ENCODE measurements around the gene TEAD2.
A peak's percentile ranks its signal among the peaks of the same experiment; 100 is the strongest.
"Not testable (repeated sequence)": the region's sequence is repeated elsewhere in the genome, so short reads cannot be mapped to it uniquely, and the experiment has no call there.

TEAD2 gene

DNA sequence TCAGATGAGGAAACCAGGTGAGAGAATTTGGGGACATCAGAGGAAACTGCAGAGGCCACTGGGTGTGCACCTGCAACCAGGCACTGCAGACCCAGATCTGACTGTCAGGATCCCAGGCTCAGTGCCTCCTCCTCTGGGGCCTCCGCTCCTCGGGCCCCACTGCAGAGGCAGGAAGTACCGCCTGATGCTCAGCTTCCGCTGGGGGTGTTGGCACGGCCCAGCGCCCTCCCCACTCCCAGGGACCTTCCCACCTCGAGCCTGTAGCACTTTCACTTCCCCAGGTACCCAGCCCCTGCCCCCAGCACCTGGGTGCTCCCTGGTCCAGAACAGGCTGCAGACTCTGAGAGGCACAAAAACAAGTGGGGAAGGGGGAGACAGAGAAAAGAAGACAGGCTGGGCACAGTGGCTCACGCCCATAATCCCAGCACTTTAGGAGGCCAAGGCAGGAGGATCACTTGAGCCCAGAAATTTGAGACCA, 28.4 kb downstream of the TEAD2 start:
- DNase-seq = no peak

DNA sequence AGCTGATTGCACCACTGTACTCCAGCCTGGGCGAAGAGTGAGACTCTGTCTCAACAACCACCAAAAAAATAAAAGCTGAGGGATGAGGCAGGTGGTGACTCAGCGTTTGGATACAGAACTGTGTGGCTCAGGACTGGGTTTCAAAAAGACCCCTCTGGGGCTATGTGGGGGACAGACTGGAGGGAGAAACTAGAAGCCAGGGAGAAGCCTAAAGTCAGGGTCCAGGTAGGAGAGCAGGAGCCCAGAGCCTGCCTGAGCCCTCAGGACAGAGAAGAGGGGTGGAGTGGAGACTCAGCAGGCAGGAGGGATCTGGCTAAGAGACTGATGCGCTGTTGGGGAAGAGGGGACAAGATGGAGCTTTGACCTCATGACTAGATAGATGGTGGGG, 28.8 kb downstream of the TEAD2 start:
- no peak for DNase-seq

DNA sequence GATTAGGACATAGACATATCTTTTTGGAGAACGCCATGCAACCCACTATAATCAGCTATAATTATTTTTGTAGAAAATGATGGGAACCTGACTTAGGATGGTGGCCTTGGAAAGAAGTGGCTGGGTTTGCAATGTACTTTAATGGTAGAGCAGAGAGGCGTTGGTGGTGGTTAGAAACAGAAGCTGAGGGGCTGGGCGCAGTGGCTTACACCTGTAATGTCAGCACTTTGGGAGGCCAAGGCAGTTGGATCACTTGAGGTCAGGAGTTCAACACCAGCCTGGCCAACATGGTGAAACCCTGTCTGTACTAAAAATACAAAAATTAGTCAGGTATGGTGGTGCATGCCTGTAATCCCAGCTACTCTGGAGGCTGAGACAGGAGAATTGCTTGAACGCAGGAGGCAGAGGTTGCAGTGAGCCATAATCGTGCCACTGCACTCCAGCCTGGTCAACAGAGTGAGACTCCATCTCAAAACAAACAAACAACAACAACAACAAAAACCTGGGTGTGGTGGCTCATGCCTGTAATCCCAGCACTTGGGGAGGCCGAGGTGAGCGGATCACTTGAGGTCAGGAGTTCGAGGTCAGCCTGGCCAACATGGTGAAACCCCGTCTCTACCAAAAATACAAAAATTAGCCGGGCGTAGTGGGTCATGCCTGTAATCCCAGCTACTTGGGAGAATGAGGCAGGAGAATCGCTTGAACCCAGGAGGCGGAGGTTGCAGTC, 29.4 kb downstream of the TEAD2 start:
- DNase-seq = not testable (repeated sequence)

GRCh38 chr19:49331616-49332055, 30.6 kb downstream of the TEAD2 start:
- DNase-seq = peak in 29 of 58 donors; percentile 11 to 68 (median 36)

DNA sequence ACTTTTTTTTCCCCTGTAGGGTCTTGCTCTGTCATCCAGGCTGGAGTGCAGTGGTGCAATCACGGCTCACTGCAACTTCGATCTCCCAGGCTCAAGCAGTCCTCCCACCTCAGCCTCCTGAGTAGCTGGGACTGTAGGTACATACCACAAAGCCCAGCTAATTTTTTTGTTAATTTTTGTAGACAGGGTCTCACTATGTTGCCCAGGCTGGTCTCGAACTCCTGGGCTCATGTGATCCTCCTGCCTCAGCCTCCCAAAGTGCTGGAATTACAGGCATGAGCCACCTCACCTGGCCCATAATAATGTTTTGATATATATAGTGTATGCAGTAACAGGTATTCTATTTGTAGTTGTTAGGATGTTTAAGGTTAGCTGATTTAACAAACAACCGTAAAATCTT, 31.0 kb downstream of the TEAD2 start:
- DNase-seq = not testable (repeated sequence)

DNA sequence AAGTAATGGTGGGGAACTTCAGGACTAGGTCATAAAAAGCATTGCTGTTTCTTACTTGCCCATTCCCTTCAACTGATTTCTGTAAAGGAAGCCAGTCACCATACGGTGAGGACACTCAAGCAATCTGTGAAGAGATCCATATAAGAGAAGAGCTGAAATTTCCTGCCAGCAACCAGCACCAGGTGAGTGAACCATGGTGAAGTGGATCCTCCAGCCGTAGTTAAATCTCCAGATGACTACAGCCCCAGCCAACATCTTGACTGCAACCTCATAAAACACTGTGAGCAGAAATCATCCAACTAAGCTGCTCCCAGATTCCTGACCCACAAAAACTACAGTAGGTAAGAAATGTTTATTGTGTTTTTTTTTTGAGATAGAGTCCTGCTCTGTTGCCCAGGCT, 33.5 kb downstream of the TEAD2 start:
- no peak for DNase-seq

- no peak for DNase-seq
Observed at GRCh38 chr19:49327878-49328544, 34.2 kb downstream of the TEAD2 start.

DNA sequence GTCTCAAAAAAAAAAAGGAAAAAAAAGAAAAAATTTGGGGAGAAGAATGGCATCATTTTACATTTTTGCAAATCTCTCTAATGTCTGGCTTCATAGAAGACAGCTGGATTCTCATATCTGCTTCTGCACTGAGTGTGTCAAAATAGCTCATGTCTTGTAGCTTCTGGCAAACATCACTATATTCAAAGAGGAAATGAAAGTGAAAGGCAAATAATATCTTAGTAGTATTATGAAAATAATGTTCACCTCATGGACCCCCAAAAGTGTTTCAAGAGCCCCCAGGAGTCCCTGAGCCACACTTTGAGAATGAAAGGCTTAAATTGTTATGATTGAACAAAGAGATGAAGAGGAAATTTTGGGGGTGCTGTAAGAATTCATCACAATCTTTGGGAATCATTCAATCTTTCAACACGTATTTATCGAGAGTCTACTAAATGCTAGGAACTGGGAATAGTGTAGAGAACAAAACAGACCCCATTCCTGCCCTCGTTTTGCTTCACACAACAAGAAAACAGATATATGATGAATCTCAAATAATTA, 36.0 kb downstream of the TEAD2 start:
- DNase-seq = no peak

DNA sequence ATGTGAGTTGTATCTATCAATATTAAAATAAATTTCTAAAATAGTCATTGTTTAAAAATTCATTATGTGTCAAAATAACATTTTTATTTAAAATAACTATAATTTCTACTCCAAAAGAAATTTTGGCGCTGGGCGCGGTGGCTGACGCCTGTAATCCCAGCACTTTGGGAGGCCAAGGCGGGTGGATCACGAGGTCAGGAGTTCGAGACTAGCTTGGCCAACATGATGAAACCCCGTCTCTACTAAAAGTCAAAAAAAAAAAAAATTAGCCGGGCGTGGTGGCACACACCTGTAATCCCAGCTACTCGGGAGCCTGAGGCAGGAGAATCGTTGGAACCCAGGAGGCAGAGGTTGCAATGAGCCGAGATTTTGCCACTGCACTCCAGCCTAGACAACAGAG, 36.5 kb downstream of the TEAD2 start:
- not testable (repeated sequence) for DNase-seq

DNA sequence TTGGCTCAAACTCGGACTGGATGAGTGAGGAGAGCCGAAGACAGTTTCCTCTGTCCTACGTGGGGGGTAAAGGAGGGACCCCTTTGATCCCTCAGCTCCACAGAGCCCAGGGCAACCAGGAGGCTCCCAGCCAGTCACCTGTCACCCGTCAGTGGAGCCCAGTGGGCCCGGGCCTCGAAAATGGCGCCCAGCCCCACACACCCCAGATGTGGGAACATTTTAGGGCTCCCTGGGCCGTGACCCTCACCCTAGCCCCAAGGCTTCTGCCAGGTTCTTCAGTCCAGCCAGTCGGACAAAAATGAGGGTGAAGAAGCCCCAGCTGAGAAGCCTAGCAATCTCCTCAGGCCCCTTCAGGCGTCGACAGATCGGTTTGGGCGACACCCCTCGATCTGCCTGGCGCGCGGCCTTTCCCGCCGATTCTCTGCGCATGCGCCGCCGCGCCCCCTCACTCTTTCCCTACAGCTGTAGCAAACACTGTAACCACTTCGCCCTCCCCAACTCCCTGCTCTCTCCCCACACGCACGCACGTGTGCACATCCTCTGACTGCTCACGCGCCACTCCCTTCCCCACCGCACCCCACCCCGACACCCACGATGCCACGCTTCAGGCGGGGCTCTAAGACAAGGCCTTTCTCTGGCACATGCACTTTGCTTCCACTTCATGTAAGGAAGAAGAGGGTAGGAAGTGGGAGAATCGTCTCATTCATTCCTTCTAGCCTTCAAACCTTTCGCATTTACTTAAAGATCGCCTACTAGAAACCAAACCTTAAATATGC, 37.2 kb downstream of the TEAD2 start, which contains the start of gene SLC6A16:
Gene SLC6A16, minus strand, starts transcription at position 391 of the 776 bp plus-strand sequence. CDS start 13,844 bp downstream, outside the sequence.
- no peak for DNase-seq

DNA sequence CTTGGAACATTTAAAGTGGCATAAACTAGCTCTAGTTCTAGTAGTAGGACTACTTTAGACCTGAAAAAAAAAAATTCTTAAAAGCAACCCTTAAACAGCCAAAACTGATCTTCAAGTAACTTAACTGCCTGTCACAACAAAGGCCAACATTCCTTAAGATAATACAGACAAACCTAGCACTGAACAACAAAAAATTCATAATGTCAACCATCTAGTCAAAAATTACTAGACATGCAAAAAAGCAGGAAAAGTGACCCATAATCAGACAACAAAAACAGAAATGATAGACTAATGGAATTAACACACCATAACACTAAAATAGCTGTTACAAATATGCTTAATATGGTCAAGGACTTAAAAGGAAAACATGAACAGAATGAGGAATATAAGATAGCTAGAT, 43.9 kb downstream of the TEAD2 start:
- no peak for DNase-seq

DNA sequence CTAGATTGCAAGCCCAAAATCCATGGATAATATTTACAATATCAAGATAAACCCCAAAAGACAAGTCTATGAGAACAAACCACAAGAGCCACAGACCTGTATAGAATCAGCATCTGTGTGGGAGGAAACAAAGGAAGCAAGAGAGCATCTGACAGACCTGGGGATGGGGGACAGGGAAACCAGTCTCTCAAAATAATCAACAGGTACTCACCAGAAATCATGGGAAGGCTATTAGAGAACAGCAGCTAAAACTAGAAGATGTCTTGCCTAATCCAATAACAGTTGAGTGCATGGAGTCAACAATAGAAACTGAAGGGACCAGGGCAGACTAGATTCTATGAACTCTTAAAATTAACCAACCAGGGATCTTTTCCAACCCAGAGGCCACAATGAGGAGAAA, 45.9 kb downstream of the TEAD2 start:
- DNase-seq = no peak

GRCh38 chr19:49315111-49315510, 47.1 kb downstream of the TEAD2 start:
- no peak for DNase-seq

GRCh38 chr19:49309087-49309486, 53.1 kb downstream of the TEAD2 start:
- no peak for DNase-seq

DNA sequence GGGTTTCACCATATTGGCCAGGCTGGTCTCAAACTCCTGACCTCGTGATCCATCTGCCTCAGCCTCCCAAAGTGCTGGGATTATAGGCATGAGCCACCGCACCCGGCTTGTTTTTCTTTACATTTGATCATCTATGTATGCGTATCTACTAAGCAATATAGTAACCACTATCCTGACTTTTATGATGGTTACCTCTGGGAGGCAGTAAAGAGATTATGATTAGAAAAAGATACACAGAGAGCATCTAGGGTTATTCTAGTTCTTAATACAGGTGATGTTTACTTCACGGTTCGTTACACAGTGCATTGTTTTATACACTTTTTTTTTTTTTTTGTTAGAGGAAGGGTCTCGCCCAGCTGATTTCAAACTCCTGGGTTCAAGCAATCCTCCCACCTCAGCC, 55.5 kb downstream of the TEAD2 start:
- DNase-seq = not testable (repeated sequence)

- no peak for DNase-seq
Observed at GRCh38 chr19:49301866-49302252, 60.4 kb downstream of the TEAD2 start.

GRCh38 chr19:49301165-49301865, 60.9 kb downstream of the TEAD2 start:
- DNase-seq = peak in 46 of 58 donors; percentile 1 to 80 (median 20)

- not testable (repeated sequence) for DNase-seq
Observed at GRCh38 chr19:49298653-49299052, 63.6 kb downstream of the TEAD2 start.

DNA sequence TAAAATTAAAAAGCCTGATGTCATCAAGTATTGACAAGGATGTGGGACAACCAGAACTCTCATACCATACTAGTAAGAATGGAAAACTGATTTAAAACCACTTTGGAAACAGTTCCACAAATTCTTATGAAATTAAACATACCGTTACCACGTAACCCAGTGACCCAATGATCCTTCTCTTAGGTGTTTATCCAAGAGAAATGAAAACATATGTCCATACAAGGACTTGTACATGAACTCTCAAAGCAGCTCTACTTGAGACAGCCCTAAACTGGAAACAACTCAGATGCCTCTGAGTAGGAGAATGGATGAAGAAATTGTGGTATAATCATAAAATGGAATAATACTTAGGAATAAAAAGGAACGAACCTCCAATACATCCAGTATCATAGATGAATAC, 64.8 kb downstream of the TEAD2 start:
- DNase-seq = no peak

- no peak for DNase-seq
Observed at GRCh38 chr19:49295208-49295880, 66.9 kb downstream of the TEAD2 start.
